NCI-H1105 treated with DMSO at 0.1 percent for 48 hours (cell line): ENCODE measurements around the gene EMILIN1.

Source experiments
- DNase-seq: peaks from one replicate; lab custom pipeline; 2025; lab: John Stamatoyannopoulos, UW

The EMILIN1 gene

GRCh38 chr2:27078267-27079194, at the start of gene EMILIN1:
Gene EMILIN1 (plus strand): TSS chr2:27078615. CDS start chr2:27079066, 451 bp downstream.
- DNase-seq = no peak

DNA sequence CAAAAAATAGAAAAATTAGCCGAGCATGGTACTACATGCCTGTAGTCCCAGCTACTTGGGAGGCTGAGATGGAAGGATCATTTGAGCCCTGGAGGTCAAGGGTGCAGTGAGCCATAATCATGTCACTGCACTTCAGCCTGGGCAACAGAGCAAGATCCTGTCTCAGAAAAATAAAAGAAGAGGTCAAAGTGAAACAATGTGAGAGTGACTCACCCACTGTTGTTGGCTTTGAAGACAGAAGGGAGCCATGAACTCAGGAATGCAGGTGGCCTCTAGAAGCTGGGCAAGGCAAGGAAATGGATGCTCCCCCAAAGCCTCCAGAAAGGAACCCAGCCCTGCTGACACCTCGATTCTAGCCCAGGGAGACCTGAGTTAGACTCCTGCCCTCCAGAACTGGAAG, 49.4 kb upstream of the EMILIN1 start:
- DNase-seq = no peak

- DNase-seq = peak; percentile 76
These were observed 45.7 kb upstream of the EMILIN1 start, which contains the start of gene TMEM214 for GRCh38 chr2:27032495-27033252. Gene TMEM214 (plus strand): TSS chr2:27032965. CDS start chr2:27033016, 51 bp downstream.

GRCh38 chr2:27033253-27033852, 45.1 kb upstream of the EMILIN1 start:
- no peak for DNase-seq

DNA sequence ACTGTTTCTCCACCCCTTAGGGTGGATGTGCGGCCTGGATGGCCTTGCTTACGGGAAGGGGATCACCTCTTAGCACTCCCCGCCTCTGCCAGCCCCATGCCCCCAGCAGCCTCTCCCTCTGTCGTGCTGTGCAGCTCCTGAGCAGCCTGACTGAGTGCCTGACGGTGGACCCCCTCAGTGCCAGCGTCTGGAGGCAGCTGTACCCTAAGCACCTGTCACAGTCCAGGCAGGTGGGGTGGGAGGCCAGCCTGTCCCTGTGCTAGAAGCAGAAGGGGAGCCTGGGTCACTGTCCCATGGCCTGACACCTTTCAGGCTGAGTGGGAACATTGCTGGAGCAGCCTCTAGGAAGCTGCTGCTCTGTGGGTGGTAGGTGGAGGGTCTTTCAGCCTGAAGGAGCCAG, 40.4 kb upstream of the EMILIN1 start:
- DNase-seq = no peak

- no peak for DNase-seq
These were observed 39.6 kb upstream of the EMILIN1 start for GRCh38 chr2:27038631-27039339.

- no peak for DNase-seq
These were observed 39.0 kb upstream of the EMILIN1 start for GRCh38 chr2:27039426-27039825.

- DNase-seq = no peak
These were observed 38.5 kb upstream of the EMILIN1 start for GRCh38 chr2:27039871-27040270.

- no peak for DNase-seq
These were observed 38.1 kb upstream of the EMILIN1 start for GRCh38 chr2:27040282-27040681.

- DNase-seq = no peak
These were observed 36.7 kb upstream of the EMILIN1 start for GRCh38 chr2:27041752-27042151.

DNA sequence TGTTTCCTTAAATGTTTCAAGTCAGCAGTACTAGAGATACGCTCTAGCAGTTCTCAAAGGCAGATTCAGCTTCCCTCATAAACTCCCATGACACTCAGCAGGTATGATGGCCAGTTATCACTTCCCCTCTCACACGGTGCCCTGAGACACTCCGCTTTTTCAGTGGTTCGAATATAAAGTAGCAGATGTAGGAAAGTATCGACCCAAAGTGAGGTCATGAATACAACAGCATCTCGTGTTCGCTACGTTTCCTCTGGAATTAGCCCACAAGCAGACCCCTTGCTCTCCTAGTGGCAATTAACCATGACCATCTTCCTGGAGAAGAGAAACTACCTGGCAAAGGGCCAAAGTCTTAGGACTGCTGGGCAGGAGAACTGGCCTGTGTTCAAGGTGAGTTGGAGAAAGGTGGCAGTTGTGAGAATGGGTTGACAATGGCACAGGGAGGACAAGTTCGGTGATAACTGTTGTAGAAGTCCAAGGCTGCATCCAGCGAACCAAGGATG, 36.2 kb upstream of the EMILIN1 start:
- DNase-seq = peak; percentile 8

- DNase-seq = no peak
These were observed 35.3 kb upstream of the EMILIN1 start for GRCh38 chr2:27042985-27043634.

DNA sequence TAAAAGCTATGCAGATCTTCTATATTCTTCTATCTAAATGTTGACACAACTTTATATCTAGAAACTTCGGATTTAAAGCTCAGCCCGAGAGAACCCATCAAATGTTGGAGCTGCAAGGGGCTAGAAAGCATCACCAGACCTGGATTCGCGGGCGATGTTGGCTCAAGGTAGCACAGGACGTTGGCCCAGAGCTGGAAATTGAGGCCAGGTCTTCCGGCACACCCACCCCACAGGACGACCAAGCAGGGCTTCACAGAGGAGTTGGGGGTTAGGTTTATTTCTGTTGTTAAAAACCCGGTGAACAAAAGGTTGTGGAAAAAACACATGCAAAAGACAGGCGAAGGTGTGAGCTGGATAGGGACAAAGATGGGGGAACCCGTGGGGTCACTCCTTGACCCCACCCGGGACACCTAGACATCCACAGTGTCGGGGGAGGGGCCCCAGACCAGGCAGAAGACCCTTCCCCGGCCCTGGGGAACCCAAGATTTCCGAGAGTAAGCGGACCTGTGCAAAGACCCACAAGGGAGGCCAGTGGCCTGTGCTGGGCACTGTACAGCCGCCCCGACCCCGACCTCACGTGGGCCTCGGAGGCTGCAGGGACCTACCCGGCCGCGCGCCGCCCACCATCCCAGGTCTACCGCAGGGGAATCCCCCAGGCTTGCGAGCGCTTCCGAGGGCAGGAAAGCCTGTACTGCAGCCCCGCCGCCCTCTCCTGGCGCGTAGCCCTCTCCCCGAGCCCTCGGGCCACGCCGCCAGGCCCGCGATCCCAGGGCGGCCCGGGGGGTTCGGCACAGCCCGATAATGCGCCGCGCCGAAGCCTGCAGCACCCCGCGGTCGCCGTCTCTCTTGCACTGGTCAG, 28.8 kb upstream of the EMILIN1 start:
- no peak for DNase-seq

DNA sequence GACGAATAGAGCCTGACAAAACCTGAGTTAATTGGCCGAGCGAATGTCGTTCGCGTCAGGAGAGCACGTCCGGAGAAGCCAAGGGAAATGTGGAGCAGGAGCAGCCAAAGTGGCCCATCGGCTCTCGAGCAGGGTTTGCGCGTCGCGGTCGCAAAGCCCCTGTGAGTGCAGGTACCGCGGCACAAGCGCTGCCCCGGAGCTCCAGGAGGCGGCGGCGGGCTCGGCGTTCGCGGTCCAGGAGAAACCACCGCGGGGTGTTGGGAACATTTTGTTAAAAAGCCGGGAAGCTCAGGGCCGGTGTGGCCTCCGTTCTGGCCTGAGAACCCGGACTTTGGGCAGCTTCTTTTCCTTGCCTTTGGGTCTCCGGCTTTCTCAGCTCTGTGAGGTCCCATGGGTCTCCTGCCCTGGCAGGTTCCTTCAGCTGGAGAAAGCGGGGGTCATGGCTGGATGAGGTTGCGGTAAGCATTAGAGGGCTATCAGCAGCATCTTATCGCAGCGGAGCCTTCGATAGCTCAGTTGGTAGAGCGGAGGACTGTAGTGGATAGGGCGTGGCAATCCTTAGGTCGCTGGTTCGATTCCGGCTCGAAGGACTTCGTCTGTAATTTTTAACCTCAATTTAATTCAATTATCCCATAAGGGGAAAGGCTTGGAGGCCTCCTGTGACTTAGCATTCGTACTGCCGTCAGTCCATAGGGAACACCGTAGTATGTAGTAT, 28.0 kb upstream of the EMILIN1 start:
- peak; percentile 85 for DNase-seq

DNA sequence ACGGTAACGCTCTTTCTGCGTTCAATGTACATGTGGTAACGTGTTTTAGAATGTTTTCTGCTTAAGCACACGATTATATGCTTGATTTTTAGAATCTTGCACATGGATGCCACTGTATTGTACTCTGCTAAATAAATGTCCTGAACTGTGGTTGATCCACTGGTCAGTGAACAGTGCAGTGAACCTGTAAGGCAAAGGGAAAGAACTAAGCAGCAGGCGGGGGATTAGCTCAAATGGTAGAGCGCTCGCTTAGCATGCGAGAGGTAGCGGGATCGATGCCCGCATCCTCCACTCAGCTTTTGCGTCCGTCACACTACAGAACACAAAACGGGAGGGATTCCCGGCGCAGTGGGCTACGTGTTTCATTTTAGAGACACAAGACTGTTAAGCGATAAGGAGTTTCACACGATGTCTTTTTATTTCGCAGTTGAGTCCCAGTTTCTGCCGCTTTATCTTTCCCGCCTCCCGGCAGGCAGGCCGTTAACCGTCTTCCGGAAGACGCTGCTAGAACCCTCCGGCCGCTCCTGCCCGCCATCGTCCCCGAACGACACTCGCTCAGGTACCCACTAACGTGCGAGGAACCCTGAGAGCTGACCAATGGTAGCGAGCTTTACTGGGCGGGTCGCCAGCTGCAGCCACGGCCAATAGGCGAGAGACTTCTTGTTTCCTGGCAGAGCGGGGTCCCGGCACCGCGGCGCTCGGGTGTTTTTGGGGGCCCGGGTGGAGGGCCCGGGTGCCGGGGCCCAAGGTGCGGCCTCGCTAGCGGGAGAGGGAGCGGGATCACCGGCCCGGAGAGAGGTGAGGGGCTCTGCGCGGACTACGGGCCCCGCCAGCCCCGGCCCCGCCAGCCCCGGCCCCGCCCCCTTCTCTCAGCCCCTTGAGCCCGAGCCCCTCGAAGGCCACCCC, 27.2 kb upstream of the EMILIN1 start, which contains the start of gene AGBL5:
Gene AGBL5, plus strand, starts transcription at position 673 of the 906 bp plus-strand sequence. CDS start 1,291 bp downstream, outside the sequence.
- peak; percentile 90 for DNase-seq

DNA sequence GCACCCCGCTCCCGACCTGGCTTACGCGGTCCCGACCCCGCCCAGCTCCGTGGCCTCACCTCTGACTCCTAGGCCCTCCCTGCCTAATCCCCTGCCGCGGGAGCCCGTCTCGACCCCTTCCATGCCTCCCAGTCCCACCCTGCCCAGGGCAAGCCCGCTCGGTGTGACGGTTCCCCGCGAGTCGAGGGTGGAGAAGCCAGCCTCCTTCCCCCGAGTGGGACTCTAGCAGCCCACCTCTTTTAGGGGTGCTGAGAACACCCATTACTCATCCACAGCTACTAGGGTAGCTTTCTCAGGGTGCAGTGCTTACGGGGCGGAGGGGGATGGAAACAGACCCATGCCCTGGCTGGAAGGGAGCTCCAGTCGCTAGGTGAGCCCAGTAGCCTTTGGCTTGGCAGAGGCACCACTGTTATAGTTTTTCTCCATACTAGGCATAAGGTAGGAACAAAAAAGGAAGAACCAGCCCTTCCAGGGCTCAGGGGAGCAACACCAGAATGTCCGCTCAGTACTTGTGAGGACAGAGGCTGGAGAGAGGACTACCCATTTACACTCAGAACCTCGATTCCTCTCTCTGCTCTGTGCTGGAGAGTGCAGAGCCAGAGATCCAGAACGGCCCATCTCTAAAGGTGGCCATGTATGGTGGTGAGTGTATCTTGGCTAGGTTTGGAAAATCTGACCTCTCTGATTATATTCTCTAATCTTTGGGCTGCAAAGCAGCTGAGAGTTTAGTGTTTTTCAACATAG, 26.3 kb upstream of the EMILIN1 start:
- DNase-seq = no peak

DNA sequence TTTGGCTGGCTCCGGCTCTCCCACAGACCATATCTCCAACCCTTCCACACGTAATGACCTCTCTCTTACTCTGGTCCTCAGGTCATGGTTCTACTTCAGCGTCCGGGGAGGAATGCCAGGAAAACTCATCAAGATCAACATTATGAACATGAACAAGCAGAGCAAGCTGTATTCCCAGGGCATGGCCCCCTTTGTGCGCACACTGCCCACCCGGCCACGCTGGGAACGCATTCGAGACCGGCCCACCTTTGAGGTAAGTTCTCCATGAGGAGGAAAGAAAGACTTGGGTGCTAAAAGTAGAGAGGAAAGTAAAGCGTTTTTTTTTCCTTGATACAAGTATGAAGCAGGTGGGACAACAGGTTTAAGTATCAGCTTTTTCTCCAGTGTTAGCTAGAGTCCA, 25.1 kb upstream of the EMILIN1 start:
- DNase-seq = no peak

GRCh38 chr2:27053776-27054175, 24.6 kb upstream of the EMILIN1 start:
- no peak for DNase-seq
